ENCODE data around the gene NHERF2. TPM values are rescaled to one million over a fixed set of nuclear protein-coding genes. Genes with fewer than 3 reads are reported as not detected.

Gene NHERF2
- total RNA-seq, 1 donor from 2014 or later = 343 TPM

GRCh38 chr16:2077696-2078095, 51.0 kb downstream of the NHERF2 start:
- Histone ChIP-seq H3K4me1 (peaks cover 16% of the 10 kb centered on the region), H3K9me3 (no peaks in the 10 kb centered on the region), H3K27ac (no peak overlapping the region), H3K36me3 (peaks cover 98% of the 10 kb centered on the region), H3K4me3 (no peak overlapping the region), H3K27me3 (ENCODE audit: low read depth) (no peaks in the 10 kb centered on the region)
- no peak for DNase-seq
- intact Hi-C loops (cut with DNase I) = no loop called here
- no peak for TF ChIP-seq CTCF (IDR thresholded peaks at IDR 0.05)
- no peak for ATAC-seq

- no peak for DNase-seq
- no peaks in the 10 kb centered on the region for H3K27me3 ChIP-seq (ENCODE audit: low read depth)
- H3K9me3 ChIP-seq = no peaks in the 10 kb centered on the region
- peaks cover 20% of the 10 kb centered on the region for H3K4me1 ChIP-seq
- TF ChIP-seq CTCF (IDR thresholded peaks at IDR 0.05) = no peak
- no peak overlapping the region for H3K4me3 ChIP-seq
- intact Hi-C loops (cut with DNase I) = no loop called here
- no peak for ATAC-seq
- H3K36me3 ChIP-seq = peaks cover 98% of the 10 kb centered on the region
- H3K27ac ChIP-seq = no peak overlapping the region
Measured at GRCh38 chr16:2078096-2078495, 51.4 kb downstream of the NHERF2 start.

GRCh38 chr16:2078691-2079090, 52.0 kb downstream of the NHERF2 start:
- Histone ChIP-seq H3K9me3 (no peaks in the 10 kb centered on the region), H3K27me3 (ENCODE audit: low read depth) (no peaks in the 10 kb centered on the region), H3K27ac (no peak overlapping the region), H3K4me1 (peaks cover 26% of the 10 kb centered on the region), H3K36me3 (peaks cover 98% of the 10 kb centered on the region), H3K4me3 (no peak overlapping the region)
- ATAC-seq (no peak), DNase-seq (no peak)
- intact Hi-C loops (cut with DNase I) = no loop called here
- TF ChIP-seq CTCF (IDR thresholded peaks at IDR 0.05) = no peak

GRCh38 chr16:2079311-2079800, 52.7 kb downstream of the NHERF2 start:
- DNase-seq (no peak), ATAC-seq (no peak)
- Histone ChIP-seq H3K9me3 (no peaks in the 10 kb centered on the region), H3K36me3 (peaks cover 98% of the 10 kb centered on the region), H3K27me3 (ENCODE audit: low read depth) (no peaks in the 10 kb centered on the region), H3K4me3 (no peak overlapping the region), H3K27ac (no peak overlapping the region), H3K4me1 (peaks cover 26% of the 10 kb centered on the region)
- no peak for TF ChIP-seq CTCF (IDR thresholded peaks at IDR 0.05)
- intact Hi-C loops (cut with DNase I) = no loop called here

- Histone ChIP-seq H3K4me1 (peaks cover 26% of the 10 kb centered on the region), H3K27ac (no peak overlapping the region), H3K36me3 (peaks cover 98% of the 10 kb centered on the region), H3K9me3 (no peaks in the 10 kb centered on the region), H3K27me3 (ENCODE audit: low read depth) (no peaks in the 10 kb centered on the region), H3K4me3 (no peak overlapping the region)
- no peak for ATAC-seq
- no peak for DNase-seq
- TF ChIP-seq CTCF (IDR thresholded peaks at IDR 0.05) = no peak
- intact Hi-C loops (cut with DNase I) = no loop called here
Measured at GRCh38 chr16:2079991-2080390, 53.3 kb downstream of the NHERF2 start.

All from lower lobe of right lung (tissue), 2 donors.